ENCODE data around the gene GSK3A. TPM values are rescaled to one million over a fixed set of nuclear protein-coding genes. Genes with fewer than 3 reads are reported as not detected.

The GSK3A gene
- total and polyA plus RNA-seq, 9 of the 15 experiments (the other 6 are each of a cell fraction or from before 2014, with no cell fraction given): 0.62 to 90.7 (median 33.3) TPM

- H3K27ac ChIP-seq (ENCODE audit: extremely low read depth, low read depth, low read length): no peak overlapping the region
- ATAC-seq: no peak
- H3K27me3 ChIP-seq (ENCODE audit: control insufficient read depth in 2 of 2, insufficient read depth in 2 of 2, low read length in 2 of 2): peaks cover 3 to 10% of the 10 kb centered on the region in 2 experiments; a peak in 4 of 5 replicates
- H3K4me2 ChIP-seq (ENCODE audit: insufficient read depth, low read length): no peak overlapping the region
- BruUV-seq (replicated peaks): no TSS peak
- H3K4me1 ChIP-seq (replicated peaks in 1 of 2; ENCODE audit: control insufficient read depth in 2 of 2, insufficient read depth in 2 of 2, low read length in 2 of 2): peaks cover 1 to 10% of the 10 kb centered on the region in 2 experiments; a peak in 3 of 5 replicates
- no peak overlapping the region for H3K9ac ChIP-seq (ENCODE audit: insufficient read depth in 1 of 2, low read depth in 2 of 2, low read length in 2 of 2)
- FAIRE-seq: no peak
- H4K20me1 ChIP-seq (replicated peaks; ENCODE audit: control insufficient read depth, insufficient read depth, low read length): no peaks in the 10 kb centered on the region
- DNase-seq (ENCODE audit: extremely low read depth in 1 of 4, low spot score in 3 of 4): no peak
- POLR2A ChIA-PET: no interaction called here
- no peaks in the 10 kb centered on the region for H3K9me1 ChIP-seq (ENCODE audit: control insufficient read depth, insufficient read depth, low read length)
- peaks cover 4% of the 10 kb centered on the region; the same call in 1 of the 2 replicates for H3K9me3 ChIP-seq (replicated peaks; ENCODE audit: control insufficient read depth, insufficient read depth, low read depth, low read length)
- no peaks in the 10 kb centered on the region for H3K79me2 ChIP-seq (ENCODE audit: control insufficient read depth, insufficient read depth, low read length)
- 9% methylated on average over 3 of the region's 3 CpGs for WGBS (ENCODE audit: insufficient coverage, low coverage, missing lambda C conversion rate)
- CTCF ChIA-PET (ENCODE audit: low intra/inter-chr PET ratio): no interaction called here
- peaks cover 10% of the 10 kb centered on the region; the same call in 2 of the 3 replicates for H3K36me3 ChIP-seq (ENCODE audit: control insufficient read depth, insufficient read depth, low read length)
- intact Hi-C loops (cut with micrococcal nuclease): no loop called here
- no peak overlapping the region for H2AFZ ChIP-seq (ENCODE audit: low read depth, low read length)
- no peak overlapping the region for H3K4me3 ChIP-seq
- in situ Hi-C loops (cut with MboI): no loop called here
- TF ChIP-seq ZNF253 (CRISPR knock-in tag; conservative IDR thresholded peaks at IDR 0.05): no peak
- no peak for TF ChIP-seq NELFE (IDR thresholded peaks at IDR 0.05; ENCODE audit: insufficient read depth, insufficient read length)
- no peak for TF ChIP-seq ZNF77 (CRISPR knock-in tag; IDR thresholded peaks at IDR 0.05)
- no peak for TF ChIP-seq SNAPC5 (CRISPR knock-in tag; IDR thresholded peaks at IDR 0.05)
- TF ChIP-seq ZNF561 (CRISPR knock-in tag; conservative IDR thresholded peaks at IDR 0.05): no peak
- no peak for TF ChIP-seq CHD4 (IDR thresholded peaks at IDR 0.05; ENCODE audit: insufficient read depth, insufficient replicate concordance, low read depth, low read length, poor library complexity, severe bottlenecking)
- no peak for TF ChIP-seq THRAP3 (IDR thresholded peaks at IDR 0.05; ENCODE audit: borderline replicate concordance)
- TF ChIP-seq SMARCA4 (IDR thresholded peaks at IDR 0.05): no peak
- TF ChIP-seq MGA (IDR thresholded peaks at IDR 0.05): no peak
- TF ChIP-seq ZNF398 (CRISPR knock-in tag; IDR thresholded peaks at IDR 0.05): no peak
These were observed 50.5 kb downstream of the GSK3A start for GRCh38 chr19:42191855-42192254.
